ENCODE measurements around the gene RNF43. TPM values are rescaled to one million over a fixed set of nuclear protein-coding genes. Genes with fewer than 3 reads are reported as not detected.
A peak's percentile ranks its signal among the peaks of the same experiment; 100 is the strongest.

The RNF43 gene
- total and polyA plus RNA-seq, 2 of the 13 experiments (the other 11 are each of a cell fraction or from before 2014, with no cell fraction given): 31.0 to 53.4 TPM

DNA sequence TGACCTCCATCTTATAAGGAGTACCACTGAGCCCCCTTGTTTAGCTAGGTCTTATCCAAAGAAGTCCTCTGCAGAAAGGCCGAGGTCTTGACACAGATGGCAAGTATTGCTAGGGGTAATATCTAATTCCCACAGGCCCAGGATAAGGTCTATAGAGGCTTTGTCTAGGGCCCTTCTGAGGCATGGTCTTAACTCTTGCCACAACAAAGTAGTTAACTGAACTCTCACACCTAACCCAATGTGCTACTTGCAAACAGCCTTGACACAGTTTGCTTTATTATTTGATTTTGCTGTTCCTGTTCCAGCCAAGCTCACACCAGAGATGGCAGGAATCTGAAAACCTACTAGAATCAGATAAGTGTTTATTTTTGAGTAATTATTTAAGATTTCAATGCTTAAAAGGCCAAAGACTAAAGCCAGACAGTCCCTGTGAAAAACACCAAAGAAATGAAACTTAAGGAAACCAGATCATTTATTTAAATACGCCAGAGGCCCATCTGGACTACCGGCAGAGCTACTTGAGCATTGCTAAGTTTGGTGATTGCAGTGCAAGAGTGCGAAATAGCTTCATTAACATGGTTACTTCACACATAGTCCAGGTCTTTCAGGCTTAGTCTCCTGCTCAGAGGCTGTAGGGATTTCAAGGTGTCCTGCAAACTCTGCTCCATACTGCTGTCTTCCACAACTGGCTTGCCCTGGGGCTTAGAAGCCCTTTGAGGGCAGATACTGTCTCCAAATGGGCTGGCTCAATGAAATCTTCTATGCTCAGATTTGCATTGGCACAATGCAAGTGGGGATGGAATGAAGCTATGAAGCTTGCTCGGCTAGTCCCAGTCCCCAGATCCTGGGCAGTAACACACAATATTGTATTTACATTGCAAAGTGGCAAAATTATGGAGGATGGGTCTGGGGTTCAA, 36.9 kb downstream of the RNF43 start (continued):
- TF ChIP-seq, protein P1, sequence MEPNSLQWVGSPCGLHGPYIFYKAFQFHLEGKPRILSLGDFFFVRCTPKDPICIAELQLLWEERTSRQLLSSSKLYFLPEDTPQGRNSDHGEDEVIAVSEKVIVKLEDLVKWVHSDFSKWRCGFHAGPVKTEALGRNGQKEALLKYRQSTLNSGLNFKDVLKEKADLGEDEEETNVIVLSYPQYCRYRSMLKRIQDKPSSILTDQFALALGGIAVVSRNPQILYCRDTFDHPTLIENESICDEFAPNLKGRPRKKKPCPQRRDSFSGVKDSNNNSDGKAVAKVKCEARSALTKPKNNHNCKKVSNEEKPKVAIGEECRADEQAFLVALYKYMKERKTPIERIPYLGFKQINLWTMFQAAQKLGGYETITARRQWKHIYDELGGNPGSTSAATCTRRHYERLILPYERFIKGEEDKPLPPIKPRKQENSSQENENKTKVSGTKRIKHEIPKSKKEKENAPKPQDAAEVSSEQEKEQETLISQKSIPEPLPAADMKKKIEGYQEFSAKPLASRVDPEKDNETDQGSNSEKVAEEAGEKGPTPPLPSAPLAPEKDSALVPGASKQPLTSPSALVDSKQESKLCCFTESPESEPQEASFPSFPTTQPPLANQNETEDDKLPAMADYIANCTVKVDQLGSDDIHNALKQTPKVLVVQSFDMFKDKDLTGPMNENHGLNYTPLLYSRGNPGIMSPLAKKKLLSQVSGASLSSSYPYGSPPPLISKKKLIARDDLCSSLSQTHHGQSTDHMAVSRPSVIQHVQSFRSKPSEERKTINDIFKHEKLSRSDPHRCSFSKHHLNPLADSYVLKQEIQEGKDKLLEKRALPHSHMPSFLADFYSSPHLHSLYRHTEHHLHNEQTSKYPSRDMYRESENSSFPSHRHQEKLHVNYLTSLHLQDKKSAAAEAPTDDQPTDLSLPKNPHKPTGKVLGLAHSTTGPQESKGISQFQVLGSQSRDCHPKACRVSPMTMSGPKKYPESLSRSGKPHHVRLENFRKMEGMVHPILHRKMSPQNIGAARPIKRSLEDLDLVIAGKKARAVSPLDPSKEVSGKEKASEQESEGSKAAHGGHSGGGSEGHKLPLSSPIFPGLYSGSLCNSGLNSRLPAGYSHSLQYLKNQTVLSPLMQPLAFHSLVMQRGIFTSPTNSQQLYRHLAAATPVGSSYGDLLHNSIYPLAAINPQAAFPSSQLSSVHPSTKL (CRISPR knock-in tag; IDR thresholded peaks at IDR 0.05): 0 out of 2 replicates have a peak, but pooled peaks have one; percentile 6
- TF ChIP-seq ZNF296 (CRISPR knock-in tag; conservative IDR thresholded peaks at IDR 0.05) (no peak), TARDBP (CRISPR knock-in tag; IDR thresholded peaks at IDR 0.05) (peak; percentile 61; the same call in 1 of the 2 replicates), MBD4 (IDR thresholded peaks at IDR 0.05; ENCODE audit: borderline replicate concordance, low read length) (0 out of 2 replicates have a peak, but pooled peaks have one; percentile 14), SNAI1 (CRISPR knock-in tag; IDR thresholded peaks at IDR 0.05; ENCODE audit: borderline replicate concordance) (no peak), KDM3A (CRISPR knock-in tag; IDR thresholded peaks at IDR 0.05; ENCODE audit: low read depth) (no peak), PAX8 (CRISPR knock-in tag; IDR thresholded peaks at IDR 0.05; ENCODE audit: borderline replicate concordance) (peak; percentile 37; the same call in 1 of the 2 replicates), FIP1L1 (IDR thresholded peaks at IDR 0.05; ENCODE audit: borderline replicate concordance, insufficient read depth, low read depth, low read length) (peak; percentile 10; the same call in 1 of the 2 replicates), MXD4 (CRISPR knock-in tag; IDR thresholded peaks at IDR 0.05) (0 out of 2 replicates have a peak, but pooled peaks have one; percentile 12), RBFOX2 (IDR thresholded peaks at IDR 0.05; ENCODE audit: low read depth, low read length) (0 out of 2 replicates have a peak, but pooled peaks have one; percentile 5), ZNF34 (CRISPR knock-in tag; IDR thresholded peaks at IDR 0.05; ENCODE audit: borderline replicate concordance) (0 out of 2 replicates have a peak, but pooled peaks have one; percentile 42), ZNF549 (CRISPR knock-in tag; IDR thresholded peaks at IDR 0.05) (no peak), SUZ12 (IDR thresholded peaks at IDR 0.05; ENCODE audit: low read depth, low read length) (no peak), MED8 (CRISPR knock-in tag; IDR thresholded peaks at IDR 0.05; ENCODE audit: insufficient replicate concordance) (no peak), TEAD3 (CRISPR knock-in tag; optimal IDR thresholded peaks at IDR 0.05; ENCODE audit: borderline replicate concordance) (peak; percentile 29)
- TF ChIP-seq, protein P2, sequence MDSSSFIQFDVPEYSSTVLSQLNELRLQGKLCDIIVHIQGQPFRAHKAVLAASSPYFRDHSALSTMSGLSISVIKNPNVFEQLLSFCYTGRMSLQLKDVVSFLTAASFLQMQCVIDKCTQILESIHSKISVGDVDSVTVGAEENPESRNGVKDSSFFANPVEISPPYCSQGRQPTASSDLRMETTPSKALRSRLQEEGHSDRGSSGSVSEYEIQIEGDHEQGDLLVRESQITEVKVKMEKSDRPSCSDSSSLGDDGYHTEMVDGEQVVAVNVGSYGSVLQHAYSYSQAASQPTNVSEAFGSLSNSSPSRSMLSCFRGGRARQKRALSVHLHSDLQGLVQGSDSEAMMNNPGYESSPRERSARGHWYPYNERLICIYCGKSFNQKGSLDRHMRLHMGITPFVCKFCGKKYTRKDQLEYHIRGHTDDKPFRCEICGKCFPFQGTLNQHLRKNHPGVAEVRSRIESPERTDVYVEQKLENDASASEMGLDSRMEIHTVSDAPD (CRISPR knock-in tag; IDR thresholded peaks at IDR 0.05): 0 out of 2 replicates have a peak, but pooled peaks have one; percentile 46
- TF ChIP-seq, protein P3, sequence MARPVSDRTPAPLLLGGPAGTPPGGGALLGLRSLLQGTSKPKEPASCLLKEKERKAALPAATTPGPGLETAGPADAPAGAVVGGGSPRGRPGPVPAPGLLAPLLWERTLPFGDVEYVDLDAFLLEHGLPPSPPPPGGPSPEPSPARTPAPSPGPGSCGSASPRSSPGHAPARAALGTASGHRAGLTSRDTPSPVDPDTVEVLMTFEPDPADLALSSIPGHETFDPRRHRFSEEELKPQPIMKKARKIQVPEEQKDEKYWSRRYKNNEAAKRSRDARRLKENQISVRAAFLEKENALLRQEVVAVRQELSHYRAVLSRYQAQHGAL (CRISPR knock-in tag; IDR thresholded peaks at IDR 0.05; ENCODE audit: not compliant biosample characterization): no peak
- TF ChIP-seq, protein P4, sequence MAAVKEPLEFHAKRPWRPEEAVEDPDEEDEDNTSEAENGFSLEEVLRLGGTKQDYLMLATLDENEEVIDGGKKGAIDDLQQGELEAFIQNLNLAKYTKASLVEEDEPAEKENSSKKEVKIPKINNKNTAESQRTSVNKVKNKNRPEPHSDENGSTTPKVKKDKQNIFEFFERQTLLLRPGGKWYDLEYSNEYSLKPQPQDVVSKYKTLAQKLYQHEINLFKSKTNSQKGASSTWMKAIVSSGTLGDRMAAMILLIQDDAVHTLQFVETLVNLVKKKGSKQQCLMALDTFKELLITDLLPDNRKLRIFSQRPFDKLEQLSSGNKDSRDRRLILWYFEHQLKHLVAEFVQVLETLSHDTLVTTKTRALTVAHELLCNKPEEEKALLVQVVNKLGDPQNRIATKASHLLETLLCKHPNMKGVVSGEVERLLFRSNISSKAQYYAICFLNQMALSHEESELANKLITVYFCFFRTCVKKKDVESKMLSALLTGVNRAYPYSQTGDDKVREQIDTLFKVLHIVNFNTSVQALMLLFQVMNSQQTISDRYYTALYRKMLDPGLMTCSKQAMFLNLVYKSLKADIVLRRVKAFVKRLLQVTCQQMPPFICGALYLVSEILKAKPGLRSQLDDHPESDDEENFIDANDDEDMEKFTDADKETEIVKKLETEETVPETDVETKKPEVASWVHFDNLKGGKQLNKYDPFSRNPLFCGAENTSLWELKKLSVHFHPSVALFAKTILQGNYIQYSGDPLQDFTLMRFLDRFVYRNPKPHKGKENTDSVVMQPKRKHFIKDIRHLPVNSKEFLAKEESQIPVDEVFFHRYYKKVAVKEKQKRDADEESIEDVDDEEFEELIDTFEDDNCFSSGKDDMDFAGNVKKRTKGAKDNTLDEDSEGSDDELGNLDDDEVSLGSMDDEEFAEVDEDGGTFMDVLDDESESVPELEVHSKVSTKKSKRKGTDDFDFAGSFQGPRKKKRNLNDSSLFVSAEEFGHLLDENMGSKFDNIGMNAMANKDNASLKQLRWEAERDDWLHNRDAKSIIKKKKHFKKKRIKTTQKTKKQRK (IDR thresholded peaks at IDR 0.05; ENCODE audit: low read length): no peak
